Measurements from ENCODE around the gene TINAGL1.

The TINAGL1 gene

GRCh38 chr1:31632649-31633048, 56.3 kb downstream of the TINAGL1 start:
- DNase-seq = no peak

GRCh38 chr1:31633117-31633516, 56.8 kb downstream of the TINAGL1 start:
- DNase-seq = no peak
